K562 (cell line): ENCODE measurements around the gene ANAPC4. TPM values are rescaled to one million over a fixed set of nuclear protein-coding genes. Genes with fewer than 3 reads are reported as not detected.

Source experiments
- ATAC-seq: fragments of 200-7000 bp; cut with Tn5 transposase; 3 replicates; pipeline ENCODE4 v1.9.1; 2020; ENCODE audit warnings: moderate library complexity
- BruUV-seq: library from RNA; stranded (reverse); fragments of 400-500 nt; replicated peaks from 2 replicates; lab custom pipeline; 2021; lab: Mats Ljungman, UMichigan
- CTCF ChIA-PET: fragments of 300-600 bp; formaldehyde crosslinking; extraction: SDS; loops from one replicate; lab custom pipeline; 2021; ENCODE audit warnings: low intra/inter-chr PET ratio; lab: Yijun Ruan, JAX
- POLR2A ChIA-PET: fragments of 300-600, 350-650 bp; sonication (Branson Sonifier 250); formaldehyde crosslinking; extraction: SDS; loops from one replicate; lab custom pipeline; 2021; ENCODE audit warnings: antibody characterized with exemption, inconsistent platforms; lab: Yijun Ruan, JAX
- DNase-seq, 4 experiments: peaks; one replicate each; pipeline versions ENCODE4 v3.0.0 to v3.0.0-alpha.2; 2011 to 2018; ENCODE audit warnings: low spot score in 3 of 4, mixed read lengths in 3 of 4; ENCODE audit errors: extremely low read depth in 1 of 4
- FAIRE-seq: peaks from 2 replicates; lab custom pipeline; 2011; peaks lifted over from hg19 to GRCh38; lab: Jason Lieb, UNC
- H2AFZ ChIP-seq: 2 replicates; pipeline ENCODE4 v1.6.0; 2011; ENCODE audit warnings: low read depth, low read length, control low read depth, inconsistent platforms
- H3K27ac ChIP-seq: fragments of 200-600 bp; 3 replicates; pipeline ENCODE4 v1.8.0; 2011; ENCODE audit warnings: low read depth, mild to moderate bottlenecking, control low read depth, inconsistent platforms, low read length, moderate library complexity, mixed read lengths; ENCODE audit errors: extremely low read depth
- H3K27me3 ChIP-seq, 2 experiments: fragments of 300-600 bp in 1 of 2; 2 replicates in 1 of 2; 3 replicates in 1 of 2; pipeline versions ENCODE4 v1.6.0 to v1.8.0; 2011; ENCODE audit warnings: inconsistent platforms in 2 of 2, low read length in 2 of 2, mild to moderate bottlenecking in 1 of 2, mixed read lengths in 1 of 2, moderate library complexity in 1 of 2; ENCODE audit not compliant: control insufficient read depth in 2 of 2, insufficient read depth in 2 of 2
- H3K36me3 ChIP-seq: fragments of 300-600 bp; 3 replicates; pipeline ENCODE4 v1.8.0; 2011; ENCODE audit warnings: mild to moderate bottlenecking, low read length, inconsistent platforms; ENCODE audit not compliant: control insufficient read depth, insufficient read depth
- H3K4me1 ChIP-seq, 2 experiments: fragments of 200-600 bp in 1 of 2; replicated peaks in 1 of 2; 2 replicates in 1 of 2; 3 replicates in 1 of 2; pipeline versions ENCODE4 v1.5.1 to v1.8.0; 2011; ENCODE audit warnings: inconsistent platforms in 2 of 2, low read length in 2 of 2, mild to moderate bottlenecking in 1 of 2, mixed read lengths in 1 of 2, moderate library complexity in 1 of 2; ENCODE audit not compliant: control insufficient read depth in 2 of 2, insufficient read depth in 2 of 2
- H3K4me2 ChIP-seq: 2 replicates; pipeline ENCODE4 v1.6.1; 2011; ENCODE audit warnings: low read length, control low read depth, inconsistent platforms, mixed read lengths; ENCODE audit not compliant: insufficient read depth
- H3K4me3 ChIP-seq: fragments of 200-600 bp; sonication (generic), shearing (Covaris generic); 2 replicates; pipeline ENCODE4 v1.5.1; 2016; ENCODE audit warnings: control low read depth, inconsistent platforms
- H3K79me2 ChIP-seq: fragments of 200-600 bp; 3 replicates; pipeline ENCODE4 v1.8.0; 2011; ENCODE audit warnings: low read length, inconsistent platforms; ENCODE audit not compliant: control insufficient read depth, insufficient read depth
- H3K9ac ChIP-seq, 2 experiments: 2 replicates each; pipeline versions ENCODE4 v1.6.0 to v1.6.1; 2011; ENCODE audit warnings: low read depth in 2 of 2, low read length in 2 of 2, control low read depth in 1 of 2, inconsistent platforms in 1 of 2, mild to moderate bottlenecking in 1 of 2, mixed read lengths in 1 of 2; ENCODE audit not compliant: insufficient read depth in 1 of 2
- H3K9me1 ChIP-seq: one replicate; pipeline ENCODE4 v1.6.0; 2011; ENCODE audit warnings: inconsistent platforms, mild to moderate bottlenecking, low read length, moderate library complexity; ENCODE audit not compliant: control insufficient read depth, insufficient read depth
- H3K9me3 ChIP-seq: replicated peaks from 2 replicates; pipeline ENCODE4 v1.5.1; 2011; ENCODE audit warnings: low read depth, low read length, inconsistent platforms; ENCODE audit not compliant: control insufficient read depth, insufficient read depth
- H4K20me1 ChIP-seq: replicated peaks from 2 replicates; pipeline ENCODE4 v1.6.1; 2011; ENCODE audit warnings: low read length, inconsistent platforms, mixed read lengths; ENCODE audit not compliant: control insufficient read depth, insufficient read depth
- E2F3 ChIP-seq: fragments of 250-450 bp; sonication (Bioruptor Pico); IDR thresholded peaks from 2 replicates; pipeline ENCODE4 v1.4.0; 2020; ENCODE audit warnings: mild to moderate bottlenecking
- FOSL1 ChIP-seq: fragments of 200-800 bp; sonication (Bioruptor generic); conservative IDR thresholded peaks from 2 replicates; pipeline ENCODE4 v1.6.1; 2016; ENCODE audit warnings: missing genetic modification characterization, missing compliant biosample characterization
- GTF2F1 ChIP-seq: IDR thresholded peaks from 2 replicates; pipeline ENCODE4 v1.6.1; 2011; ENCODE audit warnings: low read depth, low read length, improper control_type of control experiment
- PML ChIP-seq: IDR thresholded peaks from 2 replicates; pipeline ENCODE4 v1.6.1; 2012; ENCODE audit warnings: low read length, inconsistent platforms
- SAP30 ChIP-seq: fragments of 200-600 bp; sonication (generic); IDR thresholded peaks from 2 replicates; pipeline ENCODE4 v1.6.1; 2012; ENCODE audit warnings: borderline replicate concordance, low read depth, mild to moderate bottlenecking, moderate library complexity, low read length, control low read depth, inconsistent platforms; ENCODE audit not compliant: insufficient read depth, poor library complexity, severe bottlenecking
- TAF1 ChIP-seq: IDR thresholded peaks from 2 replicates; pipeline ENCODE4 v1.6.1; 2011; ENCODE audit warnings: mild to moderate bottlenecking, low read length, moderate library complexity; ENCODE audit not compliant: insufficient read depth, control insufficient read depth, severe bottlenecking; ENCODE audit errors: extremely low read depth
- ZNF124 ChIP-seq: sonication (generic); formaldehyde crosslinking; IDR thresholded peaks from 2 replicates; pipeline ENCODE4 v1.8.1; 2022; ENCODE audit warnings: missing genetic modification reagents
- WGBS: fragments of 100-300 bp; shearing (Covaris generic); methylation state at CpG from one replicate; pipeline ENCODE4 v1.1.6; 2016; ENCODE audit warnings: low coverage, mixed read lengths; ENCODE audit not compliant: insufficient coverage; ENCODE audit errors: missing lambda C conversion rate; 5-methylcytosine and 5-hydroxymethylcytosine counted together
- in situ Hi-C: fragments of 300-500 bp; cut with MboI; formaldehyde crosslinking; loops from 4 replicates; pipeline ENCODE4 v1.15.0; 2018; ENCODE audit warnings: inconsistent platforms, mixed read lengths
- intact Hi-C: fragments of 100-400 bp; cut with micrococcal nuclease; formaldehyde crosslinking; loops from 2 replicates; pipeline ENCODE4 v1.14.2; 2022
- polyA plus RNA-seq, 8 experiments: library from polyadenylated mRNA; depleted of rRNA in 4 of 8; stranded (reverse) in 5 of 8; unstranded in 3 of 8; fragments of >200 nt; fragmentation: Nextera tagmentation in 2 of 8; fragmentation: Illumina TruSeq in 1 of 8; extraction: Ambion mirVana in 2 of 8; extraction: Trizol in 1 of 8; gene quantifications; 2 replicates each; pipeline versions ENCODE4 v1.2.1 to v1.2.3, GENCODE V29; 2011 to 2014; ENCODE audit warnings: inconsistent platforms in 1 of 8, missing spikeins in 1 of 8
- total RNA-seq, 7 experiments: library from RNA; depleted of rRNA in 6 of 7; stranded (reverse); fragments of >200 nt in 6 of 7; fragmentation: Illumina TruSeq in 2 of 7; extraction: Trizol in 2 of 7; gene quantifications; 2 replicates each; pipeline versions ENCODE4 v1.2.1 to v1.2.3, GENCODE V29; 2011 to 2021; ENCODE audit warnings: low replicate concordance in 1 of 7
- TF ChIP-seq, protein P1 (sequence below), 2 experiments: fragments of 450-650 bp in 1 of 2; sonication (generic) in 1 of 2; formaldehyde crosslinking in 1 of 2; IDR thresholded peaks; 2 replicates each; pipeline versions ENCODE4 v1.7.1 to v1.9.0; 2016 to 2022; ENCODE audit warnings: inconsistent platforms in 1 of 2, mild to moderate bottlenecking in 1 of 2, missing genetic modification reagents in 1 of 2
- TF ChIP-seq, protein P2 (sequence below), 2 experiments: fragments of 200-800 bp in 1 of 2; sonication (Bioruptor generic) in 1 of 2; sonication (generic) in 1 of 2; formaldehyde crosslinking in 1 of 2; IDR thresholded peaks in 1 of 2; conservative IDR thresholded peaks in 1 of 2; 2 replicates each; pipeline versions ENCODE4 v1.5.0 to v1.6.1; 2016 to 2020; ENCODE audit warnings: missing compliant biosample characterization in 1 of 2, missing genetic modification characterization in 1 of 2, missing genetic modification reagents in 1 of 2

Gene ANAPC4
- total and polyA plus RNA-seq, 9 of the 15 experiments (the other 6 are each of a cell fraction or from before 2014, with no cell fraction given) = 23.9 to 47.0 (median 31.9) TPM

DNA sequence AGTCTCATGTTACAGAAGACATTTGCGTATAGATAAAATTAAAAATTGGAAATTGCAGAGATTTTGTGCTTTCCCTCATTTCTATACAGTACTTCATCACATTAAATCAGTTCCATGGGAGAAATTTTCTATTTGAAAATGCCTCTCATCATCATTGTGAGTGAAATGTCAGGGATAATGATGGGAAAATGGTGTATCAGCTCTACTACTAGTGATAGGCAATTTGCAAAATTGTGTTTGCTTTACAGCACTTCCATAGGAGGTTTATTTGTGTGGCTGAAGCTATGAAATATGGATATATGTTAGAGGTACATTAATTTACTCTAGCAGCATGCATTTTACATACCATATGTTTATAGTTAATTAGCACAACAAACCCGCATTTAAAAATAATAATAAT, 21.0 kb upstream of the ANAPC4 start:
- H4K20me1 ChIP-seq = no peaks in the 10 kb centered on the region
- no peak for FAIRE-seq
- no TSS peak for BruUV-seq
- no peak for ATAC-seq
- TF ChIP-seq, protein P1, sequence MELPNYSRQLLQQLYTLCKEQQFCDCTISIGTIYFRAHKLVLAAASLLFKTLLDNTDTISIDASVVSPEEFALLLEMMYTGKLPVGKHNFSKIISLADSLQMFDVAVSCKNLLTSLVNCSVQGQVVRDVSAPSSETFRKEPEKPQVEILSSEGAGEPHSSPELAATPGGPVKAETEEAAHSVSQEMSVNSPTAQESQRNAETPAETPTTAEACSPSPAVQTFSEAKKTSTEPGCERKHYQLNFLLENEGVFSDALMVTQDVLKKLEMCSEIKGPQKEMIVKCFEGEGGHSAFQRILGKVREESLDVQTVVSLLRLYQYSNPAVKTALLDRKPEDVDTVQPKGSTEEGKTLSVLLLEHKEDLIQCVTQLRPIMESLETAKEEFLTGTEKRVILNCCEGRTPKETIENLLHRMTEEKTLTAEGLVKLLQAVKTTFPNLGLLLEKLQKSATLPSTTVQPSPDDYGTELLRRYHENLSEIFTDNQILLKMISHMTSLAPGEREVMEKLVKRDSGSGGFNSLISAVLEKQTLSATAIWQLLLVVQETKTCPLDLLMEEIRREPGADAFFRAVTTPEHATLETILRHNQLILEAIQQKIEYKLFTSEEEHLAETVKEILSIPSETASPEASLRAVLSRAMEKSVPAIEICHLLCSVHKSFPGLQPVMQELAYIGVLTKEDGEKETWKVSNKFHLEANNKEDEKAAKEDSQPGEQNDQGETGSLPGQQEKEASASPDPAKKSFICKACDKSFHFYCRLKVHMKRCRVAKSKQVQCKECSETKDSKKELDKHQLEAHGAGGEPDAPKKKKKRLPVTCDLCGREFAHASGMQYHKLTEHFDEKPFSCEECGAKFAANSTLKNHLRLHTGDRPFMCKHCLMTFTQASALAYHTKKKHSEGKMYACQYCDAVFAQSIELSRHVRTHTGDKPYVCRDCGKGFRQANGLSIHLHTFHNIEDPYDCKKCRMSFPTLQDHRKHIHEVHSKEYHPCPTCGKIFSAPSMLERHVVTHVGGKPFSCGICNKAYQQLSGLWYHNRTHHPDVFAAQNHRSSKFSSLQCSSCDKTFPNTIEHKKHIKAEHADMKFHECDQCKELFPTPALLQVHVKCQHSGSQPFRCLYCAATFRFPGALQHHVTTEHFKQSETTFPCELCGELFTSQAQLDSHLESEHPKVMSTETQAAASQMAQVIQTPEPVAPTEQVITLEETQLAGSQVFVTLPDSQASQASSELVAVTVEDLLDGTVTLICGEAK (IDR thresholded peaks at IDR 0.05) = no peak
- TF ChIP-seq, protein P1 (CRISPR knock-in tag; IDR thresholded peaks at IDR 0.05) = no peak
- TF ChIP-seq PML = no peak
- no peak for TF ChIP-seq FOSL1
- TF ChIP-seq ZNF124 (CRISPR knock-in tag) = no peak
- TF ChIP-seq E2F3 (CRISPR knock-in tag) = no peak
- TF ChIP-seq, protein P2, sequence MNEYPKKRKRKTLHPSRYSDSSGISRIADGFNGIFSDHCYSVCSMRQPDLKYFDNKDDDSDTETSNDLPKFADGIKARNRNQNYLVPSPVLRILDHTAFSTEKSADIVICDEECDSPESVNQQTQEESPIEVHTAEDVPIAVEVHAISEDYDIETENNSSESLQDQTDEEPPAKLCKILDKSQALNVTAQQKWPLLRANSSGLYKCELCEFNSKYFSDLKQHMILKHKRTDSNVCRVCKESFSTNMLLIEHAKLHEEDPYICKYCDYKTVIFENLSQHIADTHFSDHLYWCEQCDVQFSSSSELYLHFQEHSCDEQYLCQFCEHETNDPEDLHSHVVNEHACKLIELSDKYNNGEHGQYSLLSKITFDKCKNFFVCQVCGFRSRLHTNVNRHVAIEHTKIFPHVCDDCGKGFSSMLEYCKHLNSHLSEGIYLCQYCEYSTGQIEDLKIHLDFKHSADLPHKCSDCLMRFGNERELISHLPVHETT (CRISPR knock-in tag; conservative IDR thresholded peaks at IDR 0.05 in 1 of 2, IDR thresholded peaks at IDR 0.05 in 1 of 2) = no peak
- no peak for TF ChIP-seq TAF1
- no peak for TF ChIP-seq SAP30
- no peak for TF ChIP-seq GTF2F1
- TF ChIP-seq, all 486 proteins: peak for 0
- H3K36me3 ChIP-seq = peaks cover 17% of the 10 kb centered on the region
- H3K9ac ChIP-seq = no peak overlapping the region
- H3K79me2 ChIP-seq = no peaks in the 10 kb centered on the region
- no peak overlapping the region for H2AFZ ChIP-seq
- H3K9me3 ChIP-seq = no peaks in the 10 kb centered on the region
- intact Hi-C loops = no loop called here
- H3K4me2 ChIP-seq = no peak overlapping the region
- no peak overlapping the region for H3K27ac ChIP-seq
- no peak for DNase-seq
- H3K4me3 ChIP-seq = no peak overlapping the region
- ChIA-PET POLR2A (interaction anchor here (0.8 kb wide), 1 partner anchor 73 kb away, joined by 3 read pairs; no protein-coding TSS in a partner anchor), CTCF (no interaction called here)
- H3K4me1 ChIP-seq = no peaks in the 10 kb centered on the region
- in situ Hi-C loops = no loop called here
- H3K9me1 ChIP-seq = no peaks in the 10 kb centered on the region
- WGBS = 100% methylated on average over 2 of the region's 2 CpGs
- H3K27me3 ChIP-seq = no peaks in the 10 kb centered on the region
